Activated CD8-positive, alpha-beta memory T cell treated with anti-CD3 and anti-CD28 coated beads, Interleukin-2, amount 50 U/mL, for 24 hours (primary cell): ENCODE data around the gene WNT9B.

Source experiments
- DNase-seq: peaks from one replicate; pipeline ENCODE4 v3.0.0-alpha.2; 2020; ENCODE audit errors: extremely low read depth

The WNT9B gene

GRCh38 chr17:46881015-46881414, 29.6 kb downstream of the WNT9B start:
- no peak for DNase-seq

- no peak for DNase-seq
Observed at GRCh38 chr17:46882666-46883065, 31.3 kb downstream of the WNT9B start.

GRCh38 chr17:46883871-46884520, 32.6 kb downstream of the WNT9B start:
- no peak for DNase-seq

DNA sequence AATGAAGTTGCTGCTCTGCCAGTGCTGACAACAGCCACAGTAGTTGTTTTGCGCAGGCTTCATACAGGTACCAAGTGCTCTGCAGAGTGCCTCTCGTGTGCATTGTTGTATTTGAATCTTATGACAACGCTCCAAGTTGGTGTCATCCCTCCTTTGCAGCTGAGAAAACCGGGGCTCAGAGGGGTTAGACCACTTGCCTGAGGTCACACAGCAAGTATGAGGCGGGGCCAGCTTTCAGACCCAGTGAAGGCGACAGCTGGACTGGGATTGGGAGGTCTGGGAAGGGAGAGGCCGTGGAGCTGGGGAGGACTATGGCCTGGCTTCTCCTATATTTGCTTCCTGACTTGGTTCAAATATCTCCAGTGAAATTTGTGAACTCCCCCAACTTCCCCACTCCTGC, 33.2 kb downstream of the WNT9B start:
- no peak for DNase-seq

DNA sequence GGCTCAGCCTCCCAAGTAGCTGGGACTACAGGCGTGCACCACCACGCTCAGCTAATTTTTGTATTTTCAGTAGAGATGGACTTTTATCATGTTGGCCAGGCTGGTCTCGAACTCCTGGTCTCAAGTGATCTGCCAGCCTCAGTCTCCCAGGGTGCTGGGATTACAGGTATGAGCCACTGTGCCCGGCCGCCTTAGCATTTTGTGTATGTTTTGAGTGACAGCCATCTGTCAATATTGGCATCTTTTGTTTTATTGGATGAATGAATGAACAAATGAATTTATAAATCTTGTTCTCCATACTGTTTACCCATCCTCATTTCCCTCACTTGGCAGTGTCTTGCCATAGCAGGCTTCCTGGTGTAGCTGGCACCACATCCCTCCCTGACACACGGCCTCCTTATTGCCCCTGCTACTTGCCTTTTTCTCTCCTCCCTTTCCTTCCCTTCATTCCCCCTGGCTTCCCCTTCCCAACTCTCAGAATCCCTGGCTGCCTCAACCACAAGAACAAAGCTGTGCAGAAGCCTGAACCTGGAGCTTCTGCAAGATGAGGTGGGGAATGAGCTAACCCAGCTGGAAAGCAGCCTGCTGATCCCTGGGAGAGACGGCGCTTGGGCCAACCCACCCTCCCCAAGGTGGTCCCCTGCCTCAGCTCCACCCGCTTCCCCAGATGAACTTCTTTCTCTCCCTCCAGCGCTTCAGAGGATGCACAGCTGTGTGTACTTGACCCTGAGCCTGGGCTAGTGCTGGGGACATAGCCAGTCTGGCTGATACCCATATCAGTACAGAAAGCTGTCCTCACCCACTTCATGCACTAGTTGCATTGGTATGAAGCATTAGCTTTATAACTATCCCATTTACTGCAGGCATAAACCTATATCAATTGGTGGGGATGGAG, 34.3 kb downstream of the WNT9B start:
- no peak for DNase-seq

GRCh38 chr17:46886310-46886663, 34.9 kb downstream of the WNT9B start:
- no peak for DNase-seq

DNA sequence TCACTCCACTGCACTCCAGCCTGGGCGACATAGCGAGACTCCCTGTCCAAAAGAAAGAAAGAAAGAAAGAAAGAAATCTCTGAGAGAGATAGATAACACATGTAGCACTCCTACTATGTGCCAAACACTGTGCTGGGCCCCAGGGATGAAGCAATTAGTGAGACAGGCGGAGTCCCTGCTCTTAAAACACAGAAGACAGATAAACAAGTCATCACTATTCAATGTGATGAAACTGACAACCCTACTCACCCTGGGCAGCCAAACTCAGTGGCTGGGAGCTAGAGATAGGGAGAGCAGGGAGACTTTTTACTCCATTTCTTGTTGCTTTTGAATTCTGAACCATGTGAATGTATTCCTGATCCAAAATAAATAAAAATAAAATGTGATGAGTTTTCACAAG, 36.3 kb downstream of the WNT9B start:
- DNase-seq = no peak

DNA sequence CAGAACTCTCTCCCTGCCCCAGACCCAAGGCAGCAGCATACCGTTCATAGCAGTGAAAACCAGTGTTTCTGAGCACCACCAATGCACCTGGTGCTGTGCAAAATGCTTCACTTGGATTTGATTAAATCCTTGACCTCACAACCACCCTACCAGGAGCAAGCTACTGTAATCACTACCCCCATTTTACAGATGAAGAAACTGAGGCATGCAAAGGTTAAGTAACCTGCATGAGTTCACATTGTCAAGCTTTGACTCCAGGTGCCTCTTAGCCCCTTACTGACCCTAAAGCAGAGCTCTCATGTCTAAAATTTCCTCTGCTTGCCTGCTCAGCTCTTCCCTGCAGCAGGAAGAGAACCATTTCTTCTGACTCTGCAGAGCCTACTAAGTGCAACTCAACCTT, 37.3 kb downstream of the WNT9B start:
- no peak for DNase-seq

- DNase-seq = no peak
Observed at GRCh38 chr17:46889519-46889918, 38.1 kb downstream of the WNT9B start.

GRCh38 chr17:46889992-46890564, 38.7 kb downstream of the WNT9B start:
- no peak for DNase-seq

DNA sequence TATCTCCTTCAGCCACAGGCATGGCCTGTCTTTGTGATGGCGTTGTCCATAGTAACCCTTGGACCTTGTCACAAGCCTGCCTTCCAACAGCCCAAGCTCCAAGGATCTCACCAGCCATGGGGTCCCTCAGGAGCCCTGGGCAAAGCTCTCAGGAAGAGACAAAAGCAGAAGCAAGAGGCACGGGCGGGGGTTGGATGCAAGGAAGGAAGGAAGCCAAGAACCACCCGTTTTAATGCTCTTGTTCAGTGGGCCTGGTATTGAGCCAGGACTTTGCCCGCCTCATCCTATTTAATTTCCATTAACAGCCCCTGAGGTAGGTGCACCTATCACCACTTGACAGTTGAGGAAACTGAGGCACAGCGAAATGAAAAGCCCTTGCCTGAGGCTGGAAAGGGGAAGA, 39.3 kb downstream of the WNT9B start:
- no peak for DNase-seq

DNA sequence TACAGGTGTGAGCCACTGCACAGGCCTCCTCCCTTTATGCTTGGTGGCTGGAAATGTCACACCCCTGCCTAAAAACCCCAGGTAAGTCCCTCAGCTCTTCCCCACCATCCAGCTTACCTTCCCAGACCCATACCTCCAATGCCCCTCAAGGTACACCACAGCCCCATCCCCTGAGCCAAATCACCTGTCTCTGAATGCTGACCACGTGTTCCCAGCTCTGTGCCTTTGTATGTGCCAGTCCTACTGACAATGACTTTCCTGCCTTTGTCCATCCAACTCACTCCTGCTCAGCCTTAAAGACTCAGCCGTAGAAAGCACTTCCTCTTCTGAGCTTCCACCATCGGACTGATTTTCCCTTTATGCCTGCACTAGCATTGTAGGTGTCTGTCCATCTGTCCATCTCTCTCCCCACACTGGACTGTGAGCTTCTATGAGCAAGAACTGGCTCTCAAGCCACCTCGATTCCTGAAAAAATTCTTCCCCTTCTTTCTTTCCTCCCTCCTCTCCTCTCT, 40.9 kb downstream of the WNT9B start:
- no peak for DNase-seq

- DNase-seq = no peak
Observed at GRCh38 chr17:46894024-46894423, 42.6 kb downstream of the WNT9B start.

- no peak for DNase-seq
Observed at GRCh38 chr17:46894476-46895151, 43.2 kb downstream of the WNT9B start.

DNA sequence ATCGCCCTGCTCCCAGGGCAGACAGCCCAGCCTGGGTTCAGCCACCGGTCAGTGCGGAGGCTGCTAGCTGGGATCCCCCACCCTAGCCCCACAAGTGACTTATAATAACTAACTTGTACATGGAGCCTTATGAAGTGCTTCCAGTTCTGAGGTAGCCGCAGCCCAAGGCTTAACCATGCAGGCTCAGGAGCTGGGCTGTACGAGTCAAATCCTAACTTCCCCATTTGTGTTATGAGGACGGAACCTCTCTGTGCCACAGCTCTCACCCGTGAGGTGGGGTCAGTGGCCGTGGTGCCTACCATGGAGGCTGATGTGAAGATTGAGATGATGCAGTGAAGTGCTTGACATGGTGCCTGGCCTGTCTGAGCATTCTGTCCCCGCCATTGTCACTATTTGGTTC, 43.8 kb downstream of the WNT9B start:
- no peak for DNase-seq

- DNase-seq = no peak
Observed at GRCh38 chr17:46896991-46897390, 45.6 kb downstream of the WNT9B start.

- no peak for DNase-seq
Observed at GRCh38 chr17:46898364-46898763, 47.0 kb downstream of the WNT9B start.

- DNase-seq = no peak
Observed at GRCh38 chr17:46898860-46899259, 47.5 kb downstream of the WNT9B start.

- no peak for DNase-seq
Observed at GRCh38 chr17:46901291-46901690, 49.9 kb downstream of the WNT9B start.

- no peak for DNase-seq
Observed at GRCh38 chr17:46903762-46904672, 52.6 kb downstream of the WNT9B start.

DNA sequence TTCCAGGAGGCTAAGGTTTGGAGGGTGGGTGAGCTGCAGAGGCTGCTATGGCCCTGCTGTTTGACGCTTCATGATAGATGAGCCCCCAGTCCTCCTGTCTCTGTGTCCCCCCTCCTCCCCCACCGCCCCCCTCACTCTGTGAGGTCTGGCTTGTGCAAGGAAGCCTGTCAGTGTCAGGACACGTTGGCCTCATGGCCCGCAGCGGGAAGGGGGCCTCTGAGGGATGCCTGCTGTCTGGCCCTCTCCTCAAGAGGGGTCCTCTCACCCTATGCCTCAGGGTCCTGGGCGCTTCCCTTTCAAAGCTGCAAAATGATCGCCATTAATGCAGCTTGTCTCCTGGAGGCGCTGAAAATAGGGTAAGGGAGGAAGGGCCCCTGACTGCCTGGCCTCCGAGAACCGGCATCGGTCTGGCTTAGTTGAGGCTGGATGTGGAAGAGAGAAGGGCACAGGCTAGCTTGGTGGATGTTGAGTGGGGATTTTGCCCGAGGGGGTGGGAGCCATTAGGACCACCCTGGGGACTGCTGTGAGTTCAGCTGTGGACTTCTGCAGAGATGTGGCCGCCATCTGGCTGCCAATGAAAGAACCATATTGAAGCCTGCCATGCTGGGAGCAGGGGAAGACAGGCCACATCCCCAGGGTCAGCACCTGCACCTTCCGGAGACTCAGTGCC, 56.8 kb downstream of the WNT9B start:
- DNase-seq = no peak
